Esophagus squamous epithelium (tissue), 4 donors: ENCODE measurements around the gene CAPN5.

Source experiments
- CTCF ChIP-seq, 6 experiments: fragments of 450-650 bp in 4 of 6; fragments of 200-600 bp in 2 of 6; sonication (generic) in 2 of 6; IDR thresholded peaks; one replicate each; pipeline ENCODE4 v1.5.1; 2016 to 2019; ENCODE audit warnings: antibody characterized with exemption in 6 of 6, mild to moderate bottlenecking in 4 of 6, moderate library complexity in 4 of 6
- POLR2A ChIP-seq, 4 donors: fragments of 450-650 bp; IDR thresholded peaks; one replicate each; pipeline ENCODE4 v1.6.1; 2017; ENCODE audit warnings: antibody characterized with exemption in 4 of 4, mild to moderate bottlenecking in 4 of 4, moderate library complexity in 3 of 4

GRCh38 chr11:77027275-77027674 lies 39.5 kb upstream of the CAPN5 start:
- TF ChIP-seq CTCF (IDR thresholded peaks at IDR 0.05), result no peak
- no peak for TF ChIP-seq POLR2A (IDR thresholded peaks at IDR 0.05)
